Measurements from ENCODE around the gene CFAP74.

CFAP74 gene

DNA sequence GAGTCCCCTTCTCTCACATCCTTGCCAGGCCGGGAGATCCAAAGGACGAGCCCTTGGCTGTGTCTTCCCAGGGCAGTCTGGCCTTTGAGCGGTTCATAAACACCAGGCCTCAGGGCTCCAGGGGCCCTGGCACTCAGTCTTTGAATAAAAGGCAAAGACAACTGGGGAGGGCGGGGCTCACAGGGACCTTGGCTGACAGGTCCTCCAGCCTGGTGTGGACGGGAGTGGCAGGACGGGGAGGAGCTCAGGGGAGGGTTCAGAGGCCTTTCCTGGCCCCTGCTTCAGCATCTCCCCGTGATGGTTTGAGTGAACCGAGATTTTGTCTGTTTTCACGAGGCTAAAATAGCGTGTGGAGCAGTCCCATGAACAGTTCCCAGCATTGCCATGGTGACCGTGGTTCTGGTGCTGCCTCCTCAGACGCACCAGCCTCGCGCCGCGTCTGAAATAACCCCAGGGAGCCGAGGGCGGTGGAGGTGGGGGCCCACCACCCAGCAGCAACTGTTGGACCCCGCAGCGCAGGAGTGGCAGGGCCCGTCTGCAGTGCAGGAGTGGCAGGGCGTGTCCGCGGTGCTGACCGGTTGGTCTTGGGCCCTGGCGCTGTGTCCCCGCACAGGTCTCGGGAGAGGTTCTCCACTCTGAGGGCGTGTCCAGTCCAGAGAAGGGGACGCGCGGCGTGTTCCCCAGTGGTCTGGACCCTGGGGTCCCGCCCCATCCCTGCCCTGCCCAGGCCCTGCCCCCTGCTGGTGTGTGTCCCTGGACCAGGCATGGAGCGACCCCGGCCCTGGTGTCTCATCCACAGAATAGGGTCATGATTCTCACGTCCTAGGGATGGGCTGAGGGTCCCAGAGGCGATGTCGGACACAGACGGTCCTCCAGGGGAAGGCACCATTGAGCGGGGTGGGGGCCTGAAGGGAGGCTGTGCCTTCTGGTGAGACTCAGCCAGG lies 39.5 kb upstream of the CFAP74 start:
- DNase-seq: no peak

DNA sequence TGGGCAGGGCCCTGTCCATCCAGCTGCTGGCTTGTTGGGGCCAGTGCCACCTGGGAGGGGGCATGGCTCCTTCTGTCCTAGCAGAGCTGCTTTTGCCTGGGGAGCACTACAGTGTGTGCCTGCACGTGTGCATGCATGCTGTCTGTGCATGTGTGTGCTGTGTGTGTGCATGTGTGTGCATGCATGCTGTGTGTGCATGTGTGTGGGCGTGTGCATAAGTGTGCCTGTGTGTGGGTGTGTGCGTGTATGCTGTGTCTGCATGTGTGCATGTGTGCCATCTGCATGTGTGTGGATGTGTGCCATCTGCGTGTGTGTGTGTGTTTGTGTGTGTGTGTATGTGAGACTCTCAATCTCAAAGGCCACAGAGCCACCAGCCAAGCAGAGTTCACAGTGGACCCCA lies 38.3 kb upstream of the CFAP74 start:
- no peak for DNase-seq

DNA sequence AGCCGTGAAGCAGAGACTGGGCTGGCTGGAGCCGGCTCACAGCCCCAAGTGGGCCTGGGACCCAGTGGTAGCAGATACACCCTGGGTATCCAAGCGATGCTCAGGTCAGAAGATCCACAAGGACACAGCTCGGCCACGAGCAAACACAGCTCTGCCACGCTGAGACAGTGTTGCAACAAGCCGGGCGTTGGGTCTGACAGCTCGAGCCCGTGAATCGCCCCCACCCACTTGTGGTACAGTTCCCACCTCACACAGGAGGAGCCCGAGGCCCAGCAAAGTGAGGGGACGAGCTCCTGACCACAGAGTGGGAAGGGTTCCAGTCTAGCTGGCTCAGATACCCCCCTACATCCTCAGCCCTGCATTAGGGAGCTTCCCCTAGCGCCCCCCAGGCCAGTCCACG lies 37.7 kb upstream of the CFAP74 start:
- no peak for DNase-seq

DNA sequence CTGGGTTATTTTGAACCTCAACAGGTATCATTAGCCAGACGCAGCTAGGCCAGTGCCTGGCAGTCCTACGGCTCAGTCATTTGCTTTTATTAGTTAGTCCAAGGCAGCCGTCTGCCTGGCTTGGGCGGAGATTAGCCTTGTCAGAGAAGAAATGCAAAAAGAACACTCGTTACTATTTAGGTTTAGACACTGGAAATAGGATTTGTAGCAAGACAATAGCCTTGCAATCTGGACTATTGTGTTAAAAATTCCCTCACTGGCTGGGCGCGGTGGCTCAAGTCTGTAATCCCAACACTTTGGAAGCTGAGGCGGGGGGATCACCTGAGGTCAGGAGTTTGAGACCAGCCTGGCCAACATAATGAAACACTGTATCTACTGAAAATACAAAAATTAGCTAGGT lies 35.7 kb upstream of the CFAP74 start:
- DNase-seq: no peak

DNA sequence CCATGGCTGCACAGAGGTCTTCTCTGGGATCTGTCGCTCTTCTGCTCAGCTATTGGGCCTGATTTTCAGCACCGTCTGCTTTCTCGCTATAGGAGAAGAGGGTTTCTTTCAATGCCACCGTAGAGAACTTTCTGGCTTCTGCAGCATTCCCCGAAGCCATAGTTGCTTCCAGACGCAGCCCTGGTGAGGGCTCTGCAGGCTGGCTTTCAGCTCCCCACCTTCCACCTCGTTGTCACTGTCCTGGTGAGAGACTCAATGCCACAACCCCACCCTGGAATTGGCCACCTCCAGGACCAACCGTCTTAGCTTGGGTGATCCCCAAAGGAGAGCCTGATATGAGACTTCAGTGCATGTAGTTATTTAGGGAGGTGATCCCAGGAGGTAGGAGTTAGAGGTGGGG lies 34.6 kb upstream of the CFAP74 start:
- no peak for DNase-seq

DNA sequence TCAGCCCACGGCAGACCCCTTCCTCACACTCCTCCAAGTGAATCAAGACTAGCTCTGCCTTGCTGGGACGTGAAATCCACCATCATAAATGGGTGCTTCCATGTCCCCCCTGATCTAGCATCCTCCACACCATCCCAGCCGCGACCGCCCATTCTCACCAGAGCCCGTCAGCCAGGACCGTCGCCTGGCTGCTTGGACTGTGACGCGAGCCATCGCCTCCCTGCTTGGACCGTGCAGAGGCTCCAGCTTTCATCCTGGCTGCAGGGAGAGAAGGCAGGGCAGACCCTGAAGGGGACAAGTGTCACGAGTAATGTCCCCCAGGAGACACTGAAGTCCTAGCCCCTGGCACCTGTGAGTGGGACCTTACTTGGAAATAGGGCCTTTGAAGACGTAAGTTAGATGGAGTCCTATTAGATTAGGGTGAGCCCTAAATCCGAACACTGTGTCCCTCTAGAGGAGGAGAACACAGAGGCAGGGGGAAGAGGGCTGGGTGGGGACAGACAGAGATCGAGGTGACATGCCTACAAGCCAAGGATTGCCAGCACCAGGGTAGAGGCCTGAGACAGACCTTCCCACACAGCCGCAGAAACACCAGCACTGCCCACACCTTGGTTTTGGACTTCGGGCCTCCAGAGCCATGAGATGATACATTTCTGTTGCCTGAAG lies 33.9 kb upstream of the CFAP74 start:
- DNase-seq: no peak

DNA sequence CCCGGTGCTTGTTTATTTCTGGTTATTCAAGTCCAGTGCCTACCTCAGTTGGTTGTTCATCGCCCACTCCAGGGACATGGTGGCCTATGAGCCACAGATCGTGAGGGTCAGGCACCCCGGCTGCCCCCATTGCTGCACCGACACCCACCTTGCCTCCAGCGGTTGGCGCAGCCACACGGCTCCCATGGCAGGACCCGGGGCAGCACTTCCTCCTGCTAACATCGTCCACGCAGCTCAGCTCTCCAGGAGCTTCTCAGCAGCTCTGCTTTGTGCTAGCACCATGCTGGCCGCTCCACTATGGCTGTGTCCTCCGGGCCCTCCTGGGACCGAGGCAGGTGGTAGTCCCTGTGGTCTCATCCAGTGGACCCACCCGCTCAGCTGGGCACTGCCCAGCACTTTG lies 32.7 kb upstream of the CFAP74 start:
- no peak for DNase-seq

DNA sequence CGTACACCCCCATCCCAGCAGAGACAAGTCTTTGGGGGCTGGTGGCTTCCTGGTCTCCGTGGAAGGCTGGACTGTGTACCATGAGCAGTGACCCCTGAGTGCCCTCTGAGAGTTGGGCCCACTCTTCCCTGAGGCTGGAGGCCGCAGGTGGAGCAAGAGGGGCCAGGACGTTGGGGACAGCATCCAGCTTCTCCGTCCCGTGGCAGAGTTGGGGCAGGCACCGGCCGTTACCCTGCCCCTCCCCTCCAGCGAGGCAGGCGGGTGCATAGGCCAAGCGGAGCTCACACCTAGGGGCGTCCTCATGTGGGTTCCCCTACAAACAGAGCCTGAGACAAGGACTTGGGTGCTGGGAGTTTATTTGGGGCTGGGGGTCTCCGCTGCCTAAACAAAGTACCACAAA lies 29.6 kb upstream of the CFAP74 start:
- DNase-seq: no peak

DNA sequence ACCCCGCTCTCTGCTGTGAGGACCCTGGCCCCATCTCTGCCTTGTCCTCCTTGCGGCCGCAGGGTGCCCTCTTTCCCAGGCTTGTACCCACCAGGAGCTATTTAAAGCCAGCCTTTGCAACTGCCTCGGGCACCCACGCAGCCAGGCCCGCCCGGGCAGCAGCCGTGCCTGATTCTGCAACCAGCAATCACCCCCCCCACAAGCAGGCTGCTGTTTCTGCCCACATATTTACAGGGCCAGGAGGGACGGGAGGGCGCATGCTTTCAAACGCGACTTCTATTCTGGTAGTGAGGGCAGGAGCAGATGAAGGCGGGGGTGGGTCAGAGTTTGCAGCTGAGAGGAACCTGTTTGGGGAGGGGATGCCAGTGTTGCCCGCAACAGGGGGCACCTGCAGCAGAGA lies 29.2 kb upstream of the CFAP74 start:
- no peak for DNase-seq

DNA sequence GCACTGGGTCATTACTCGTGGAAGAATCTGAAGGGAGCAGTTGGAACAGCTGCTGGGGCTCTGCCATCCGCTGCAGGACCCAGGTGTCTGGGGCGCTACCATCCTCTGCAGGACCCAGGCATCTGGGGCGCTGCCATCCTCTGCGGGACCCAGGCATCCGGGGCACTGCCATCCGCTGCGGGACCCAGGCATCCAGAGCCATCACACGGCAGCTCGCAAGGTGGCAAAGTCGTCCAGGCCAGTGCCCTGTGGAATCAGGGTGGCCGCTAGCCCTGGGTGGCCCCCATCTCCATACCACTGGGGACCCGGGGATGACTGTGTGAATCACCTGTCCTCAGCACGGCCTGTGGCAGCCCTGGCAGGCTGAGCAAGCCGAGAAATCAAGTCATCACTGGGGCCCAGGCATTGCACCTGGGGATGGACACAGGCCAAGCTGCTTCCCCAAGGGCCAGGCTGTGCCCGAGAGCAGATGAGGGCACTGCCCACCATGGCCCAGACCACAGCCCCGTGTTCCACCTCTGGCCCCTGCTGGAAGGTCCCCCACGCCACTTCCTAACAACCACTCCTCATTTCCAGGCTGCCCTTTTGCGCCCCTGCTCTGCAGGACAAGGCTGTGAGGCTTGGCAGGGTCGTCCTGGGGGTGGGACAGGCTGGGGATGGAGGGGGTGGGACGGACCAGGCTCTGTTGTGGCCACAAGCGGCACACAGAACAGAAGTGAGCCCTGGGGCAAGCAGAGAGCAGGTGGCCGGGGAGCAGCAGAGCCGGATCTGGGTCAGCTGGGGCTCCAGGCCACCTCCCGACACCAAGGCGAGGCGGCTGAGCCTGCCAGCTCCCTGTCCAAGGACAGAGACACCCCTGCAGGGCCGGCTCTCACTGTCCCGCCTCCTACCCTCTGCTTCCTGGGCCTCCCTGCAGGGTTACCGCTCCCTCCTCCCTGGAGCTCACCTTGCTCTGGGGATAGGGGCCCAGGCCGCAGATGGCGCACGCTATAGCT lies 28.3 kb upstream of the CFAP74 start:
- no peak for DNase-seq

DNA sequence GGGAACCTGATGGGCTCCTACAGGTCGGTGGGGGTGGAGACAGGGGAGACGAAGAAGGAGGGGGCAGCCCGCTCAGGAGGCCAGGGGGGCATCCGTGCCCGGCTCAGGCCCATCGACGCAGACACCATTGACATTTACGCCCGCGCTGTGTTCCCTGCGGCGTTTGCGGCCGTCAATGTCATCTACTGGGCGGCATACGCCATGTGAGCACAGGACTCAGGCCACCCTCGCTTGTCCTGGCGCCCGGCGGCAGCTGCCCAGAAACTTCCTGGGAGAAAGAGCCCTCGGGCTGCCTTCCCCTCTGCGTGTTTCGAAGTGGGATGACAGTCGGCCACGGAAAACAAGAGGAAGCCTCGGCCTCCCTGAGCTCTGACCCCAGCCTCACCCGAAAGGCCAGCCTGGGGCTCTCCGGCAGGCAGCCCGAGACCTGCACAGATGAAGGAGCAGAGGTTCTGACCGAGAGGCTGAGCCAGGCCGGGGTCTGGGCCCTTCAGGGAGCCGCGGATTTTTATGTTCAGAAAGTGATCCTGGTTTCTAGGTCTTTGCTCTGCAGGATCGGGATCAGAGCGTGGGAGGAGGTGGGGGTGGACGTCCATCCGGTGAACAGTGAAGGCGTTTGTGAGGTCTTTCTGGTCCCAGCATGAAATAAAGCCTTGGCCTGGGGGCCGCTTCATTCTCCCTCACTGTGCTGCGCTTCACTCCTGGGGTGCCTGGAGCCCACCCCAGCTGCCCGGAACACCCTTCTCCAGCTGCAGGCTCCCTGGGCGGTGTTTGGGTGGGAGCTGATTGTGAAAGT lies 26.7 kb upstream of the CFAP74 start:
- no peak for DNase-seq

DNA sequence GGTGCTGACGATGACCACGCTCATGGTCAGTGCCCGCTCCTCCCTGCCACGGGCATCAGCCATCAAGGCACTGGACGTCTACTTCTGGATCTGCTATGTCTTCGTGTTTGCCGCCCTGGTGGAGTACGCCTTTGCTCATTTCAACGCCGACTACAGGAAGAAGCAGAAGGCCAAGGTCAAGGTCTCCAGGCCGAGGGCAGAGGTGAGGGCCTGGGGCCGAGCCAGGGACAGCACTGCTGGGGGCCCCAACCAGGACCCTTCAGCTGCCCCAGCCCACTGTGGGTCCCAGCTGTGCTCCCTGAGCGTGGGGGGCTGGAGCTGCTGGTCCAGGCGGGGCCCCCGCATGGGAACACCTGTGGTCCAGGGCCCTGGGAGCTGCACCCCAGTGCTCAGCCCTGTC lies 26.0 kb upstream of the CFAP74 start:
- DNase-seq: no peak

DNA sequence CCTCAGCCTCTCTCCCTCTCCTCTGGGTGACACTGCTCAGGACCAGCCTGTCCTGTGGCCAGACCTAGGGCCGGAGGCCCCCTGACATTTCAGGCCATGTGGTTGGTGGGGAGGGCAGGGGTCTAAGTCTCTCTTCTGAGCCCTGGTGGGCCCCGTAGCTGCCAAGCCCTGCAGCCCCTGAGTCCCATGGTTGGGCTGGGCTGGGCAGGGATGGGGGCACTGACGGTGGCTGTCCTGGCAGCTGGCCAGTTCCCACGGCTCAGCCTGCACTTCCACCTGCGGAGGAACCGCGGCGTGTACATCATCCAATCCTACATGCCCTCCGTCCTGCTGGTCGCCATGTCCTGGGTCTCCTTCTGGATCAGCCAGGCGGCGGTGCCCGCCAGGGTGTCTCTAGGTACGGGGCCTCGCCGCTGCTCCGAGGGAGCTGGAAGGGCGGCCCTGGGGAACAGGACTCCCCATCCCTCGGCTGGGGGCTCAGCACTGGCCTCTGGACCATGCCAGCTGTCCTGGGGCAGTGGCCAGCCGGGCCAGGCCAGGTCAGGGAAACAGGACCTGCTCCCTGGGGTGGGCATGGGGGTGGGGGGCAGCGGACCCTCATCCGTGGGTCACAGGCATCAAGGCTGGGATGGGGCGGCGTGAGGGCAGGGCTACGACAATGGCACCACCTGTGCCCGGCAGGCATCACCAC lies 25.4 kb upstream of the CFAP74 start:
- no peak for DNase-seq

DNA sequence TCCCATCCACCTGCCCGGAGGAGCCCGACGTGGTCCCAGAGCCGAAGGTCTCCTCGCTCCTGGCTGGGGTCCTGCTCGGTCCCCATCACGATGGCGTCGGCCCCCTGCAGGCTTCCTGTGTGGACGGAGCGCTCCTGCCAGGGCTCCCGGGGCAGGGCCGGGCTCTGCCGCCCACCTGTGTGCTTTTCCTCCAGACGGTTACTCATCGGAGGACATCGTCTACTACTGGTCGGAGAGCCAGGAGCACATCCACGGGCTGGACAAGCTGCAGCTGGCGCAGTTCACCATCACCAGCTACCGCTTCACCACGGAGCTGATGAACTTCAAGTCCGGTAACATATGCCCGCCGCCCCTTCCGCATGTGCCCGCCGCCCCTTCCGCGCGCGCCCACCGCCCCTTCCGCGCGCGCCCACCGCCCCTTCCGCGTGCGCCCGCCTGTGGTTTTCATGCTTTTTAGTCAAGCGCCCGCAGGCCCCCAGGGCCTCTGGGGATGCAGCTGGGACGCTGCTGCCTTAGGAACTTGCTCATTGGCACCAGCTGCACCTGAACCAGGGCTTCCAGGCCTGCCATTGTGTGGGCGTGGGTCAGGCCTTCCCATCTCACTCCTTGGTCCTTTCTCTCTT lies 24.5 kb upstream of the CFAP74 start:
- no peak for DNase-seq

DNA sequence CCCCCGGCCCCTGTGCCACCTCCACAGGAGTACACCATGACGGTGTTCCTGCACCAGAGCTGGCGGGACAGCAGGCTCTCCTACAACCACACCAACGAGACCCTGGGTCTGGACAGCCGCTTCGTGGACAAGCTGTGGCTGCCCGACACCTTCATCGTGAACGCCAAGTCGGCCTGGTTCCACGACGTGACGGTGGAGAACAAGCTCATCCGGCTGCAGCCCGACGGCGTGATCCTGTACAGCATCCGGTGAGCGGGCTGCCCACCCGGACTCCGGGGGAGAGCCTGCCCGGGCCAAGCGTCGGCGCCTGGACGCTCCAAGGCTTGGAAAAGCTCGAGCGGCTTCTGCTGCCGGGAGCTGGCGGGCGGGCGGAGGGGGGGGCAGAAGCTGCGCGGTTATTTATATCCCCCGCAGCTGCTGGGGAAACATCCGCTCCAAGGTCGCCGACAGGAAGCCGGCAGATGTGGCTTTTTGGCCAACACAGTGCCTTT lies 21.9 kb upstream of the CFAP74 start:
- DNase-seq: no peak

DNA sequence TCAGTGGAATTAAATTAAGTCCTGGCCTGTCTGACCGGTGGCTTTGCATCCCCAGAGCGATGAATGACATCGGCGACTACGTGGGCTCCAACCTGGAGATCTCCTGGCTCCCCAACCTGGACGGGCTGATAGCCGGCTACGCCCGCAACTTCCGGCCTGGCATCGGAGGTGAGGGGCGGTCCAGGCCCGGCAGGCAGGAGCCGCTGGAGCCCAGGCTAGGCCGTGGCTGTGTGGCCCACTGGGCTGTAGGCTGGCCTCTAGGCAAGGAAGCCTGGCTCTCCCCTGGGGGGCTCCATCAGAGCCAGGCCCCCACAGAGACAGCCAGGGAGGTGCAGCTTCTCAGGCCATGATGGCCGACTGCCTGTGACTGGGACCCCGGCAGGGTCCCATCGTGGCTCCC lies 21.3 kb upstream of the CFAP74 start:
- DNase-seq: no peak

DNA sequence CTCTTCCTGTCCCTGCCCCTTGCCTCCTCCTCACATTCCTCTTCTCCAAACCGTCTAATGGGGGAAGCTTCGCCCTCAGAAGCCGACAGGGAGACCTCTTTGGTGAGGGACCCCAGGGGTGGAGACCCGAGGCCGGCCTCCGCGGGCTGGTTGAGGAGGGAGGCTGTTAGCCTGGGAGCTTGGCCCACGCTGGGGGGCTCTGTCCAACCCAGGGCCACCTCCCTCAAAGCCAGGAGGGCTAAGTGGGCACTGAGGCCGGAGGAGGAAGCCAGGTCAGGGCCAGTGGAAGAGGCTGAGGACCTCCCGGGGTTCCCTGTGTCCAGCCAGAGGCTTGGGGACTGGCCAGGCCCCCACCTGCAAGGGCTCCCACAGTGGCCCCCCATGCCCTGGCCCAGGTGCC lies 20.9 kb upstream of the CFAP74 start:
- DNase-seq: no peak

DNA sequence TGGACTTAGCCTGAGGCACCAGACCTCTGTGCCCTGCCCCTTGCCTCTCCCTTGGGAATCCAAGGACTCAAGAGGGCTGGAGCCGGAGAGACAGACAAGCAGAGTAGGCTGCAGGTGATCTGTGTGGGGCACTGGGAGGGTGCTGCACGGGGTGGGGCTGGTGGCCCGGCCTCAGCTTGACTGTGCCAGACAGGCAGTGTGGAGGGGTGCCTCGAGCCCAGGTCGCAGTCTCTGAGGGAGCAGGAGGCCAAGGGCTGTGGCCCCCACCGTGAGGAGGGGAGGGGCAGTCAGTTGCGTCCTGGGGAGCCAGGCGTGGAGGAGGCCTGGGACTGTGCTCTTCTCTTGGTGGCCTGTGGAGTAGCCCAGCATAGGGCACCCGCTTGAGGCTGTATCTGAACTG lies 19.6 kb upstream of the CFAP74 start:
- DNase-seq: no peak

DNA sequence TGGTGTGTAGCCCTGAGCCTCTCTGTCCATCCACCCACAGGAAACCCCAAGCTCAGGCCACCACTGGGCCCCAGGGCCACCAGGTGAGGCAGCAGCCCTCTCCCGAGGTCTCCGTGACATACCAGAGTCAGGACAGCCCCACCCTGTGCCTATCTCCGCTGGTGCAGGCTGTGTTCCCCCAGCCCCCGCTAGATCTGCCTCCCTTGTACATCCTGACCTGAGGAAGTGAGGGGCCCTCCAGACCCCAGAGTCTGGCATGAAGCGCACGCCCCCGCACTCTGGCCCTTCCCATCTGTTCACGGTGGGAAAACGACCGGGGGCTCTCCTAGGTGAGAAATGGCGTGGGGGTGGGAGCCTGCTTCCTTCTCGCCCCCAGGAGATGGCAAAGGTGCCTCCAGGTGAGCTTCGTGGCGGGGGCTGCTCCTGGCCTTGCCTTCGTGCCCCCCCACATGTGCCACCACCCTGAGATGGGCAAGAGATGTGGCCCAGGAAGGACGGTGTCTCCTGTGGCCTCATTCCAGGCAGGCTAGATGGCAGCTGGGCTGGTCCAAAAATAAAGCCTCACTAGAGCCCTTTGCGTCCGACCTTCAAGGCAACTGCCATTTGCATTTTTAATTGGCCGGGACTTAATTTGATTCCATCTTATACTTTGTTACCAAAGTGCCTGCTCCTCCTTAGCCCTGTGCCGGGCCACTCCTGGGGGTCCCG lies 18.6 kb upstream of the CFAP74 start:
- DNase-seq: no peak

DNA sequence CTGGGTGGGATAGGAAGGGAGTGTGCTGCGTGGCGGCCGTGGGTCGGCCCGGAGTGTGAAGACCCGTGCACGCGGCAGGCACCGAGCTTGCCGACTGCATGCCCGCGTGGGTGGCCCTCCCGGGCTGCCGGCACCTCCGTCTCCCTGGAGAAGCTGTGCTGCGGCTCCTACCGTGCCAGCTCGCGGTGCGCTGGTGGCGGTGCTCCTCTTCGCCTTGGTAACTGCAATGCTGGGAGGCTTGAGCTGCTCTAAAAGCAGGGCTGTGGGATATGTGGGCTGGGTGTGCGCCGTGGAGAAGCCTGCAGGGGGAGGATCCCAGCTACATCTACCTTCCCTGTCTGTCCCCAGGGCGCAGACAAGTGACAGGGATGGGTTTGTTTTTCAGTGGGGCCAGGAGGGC lies 18.0 kb upstream of the CFAP74 start:
- no peak for DNase-seq

DNA sequence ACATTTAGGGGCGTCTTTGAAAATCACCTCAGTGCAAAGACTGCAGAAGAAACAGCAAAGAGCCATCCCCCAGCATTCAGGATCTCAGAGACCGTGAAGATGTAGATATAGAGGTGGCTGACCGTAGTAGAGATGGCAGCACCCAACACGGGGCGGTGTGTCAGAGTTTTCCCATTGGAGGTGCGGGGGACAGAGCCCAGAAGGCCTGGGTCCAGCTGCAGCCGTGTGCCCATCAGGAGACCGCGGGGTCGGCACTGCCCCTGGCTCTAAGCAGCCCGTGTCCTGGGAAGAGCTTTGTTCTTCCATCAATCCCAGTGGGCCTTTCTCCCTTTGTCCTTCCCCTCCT lies 16.7 kb upstream of the CFAP74 start:
- no peak for DNase-seq
